Stimulated activated effector memory CD8-positive, alpha-beta T cell treated with anti-CD3 and anti-CD28 coated beads, Interleukin-12 subunit alpha, Interleukin-12 subunit beta, amount 100 ng/mL, for 72 hours (primary cell): Measurements from ENCODE around the gene VSIG10.
A peak's percentile ranks its signal among the peaks of the same experiment; 100 is the strongest.

Experiments used
- ATAC-seq: fragments of 150-1000 bp; cut with Tn5 transposase; 2 replicates; pipeline ENCODE4 v1.10.0; 2021
- DNase-seq, 2 donors: peaks; one replicate each; pipeline ENCODE4 v3.0.0; 2021 to 2022; ENCODE audit warnings: low spot score in 2 of 2
- H3K27ac Mint-ChIP-seq: one replicate; pipeline ENCODE4 v1.8.0; 2022; ENCODE audit warnings: mild to moderate bottlenecking, mixed read lengths
- H3K36me3 Mint-ChIP-seq: one replicate; pipeline ENCODE4 v1.8.0; 2022; ENCODE audit warnings: mild to moderate bottlenecking, mixed read lengths
- H3K4me1 Mint-ChIP-seq: one replicate; pipeline ENCODE4 v1.8.0; 2022; ENCODE audit warnings: mixed read lengths
- H3K4me3 Mint-ChIP-seq: one replicate; pipeline ENCODE4 v1.8.0; 2022; ENCODE audit warnings: mild to moderate bottlenecking, mixed read lengths
- H3K9me3 Mint-ChIP-seq: one replicate; pipeline ENCODE4 v1.8.0; 2022; ENCODE audit warnings: mixed read lengths

The VSIG10 gene

DNA sequence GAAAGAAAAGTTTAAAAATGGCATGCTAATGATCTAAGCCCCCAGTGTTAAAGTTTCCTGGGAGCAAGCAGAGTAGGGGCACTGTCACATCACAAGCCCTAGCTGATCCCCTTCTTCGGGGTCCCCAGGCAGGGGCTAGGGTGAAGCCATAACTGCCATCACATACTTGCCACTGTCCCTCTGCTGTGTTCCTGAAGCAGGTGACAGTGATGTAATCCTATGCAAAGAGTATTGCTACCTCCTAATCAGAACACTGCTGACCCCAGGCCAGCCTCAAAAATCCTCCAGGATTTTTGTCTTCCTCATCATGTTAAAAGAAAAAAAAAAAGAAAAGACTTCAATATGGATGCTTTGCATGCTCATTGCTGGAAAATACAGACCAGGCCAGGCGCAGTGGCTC lies 88.5 kb downstream of the VSIG10 start:
- Mint-ChIP-seq H3K9me3 (no peaks in the 10 kb centered on the region), H3K4me3 (peak overlapping the region; percentile 88), H3K36me3 (peaks cover 49% of the 10 kb centered on the region), H3K4me1 (peaks cover 14% of the 10 kb centered on the region), H3K27ac (no peak overlapping the region)
- no peak for ATAC-seq
- no peak for DNase-seq
